D341Med (cell line): Measurements from ENCODE around the gene PTPRO.

ENCODE experiments used
- DNase-seq: peaks from one replicate; pipeline ENCODE4 v3.0.0; 2012; ENCODE audit warnings: low spot score

The PTPRO gene

DNA sequence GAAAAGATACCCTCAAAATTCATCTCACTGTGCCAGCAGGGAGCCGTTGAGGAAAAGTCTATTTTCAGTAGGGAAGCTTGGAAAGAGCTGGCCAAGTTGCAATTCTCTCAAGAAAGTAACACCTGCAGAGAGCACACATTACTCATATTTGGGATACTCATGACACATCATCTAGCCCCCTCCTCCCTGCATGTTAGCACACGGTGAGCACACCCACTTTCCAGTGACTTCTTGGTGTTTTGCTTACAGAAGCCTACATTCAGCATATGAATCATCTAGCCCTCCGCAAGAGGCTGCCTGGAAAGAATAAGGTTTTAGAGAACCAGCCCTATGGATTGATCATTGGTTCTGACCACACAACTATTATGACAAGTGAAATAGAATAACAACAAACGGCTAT is 124.5 kb downstream of the PTPRO start:
- DNase-seq, result no peak

DNA sequence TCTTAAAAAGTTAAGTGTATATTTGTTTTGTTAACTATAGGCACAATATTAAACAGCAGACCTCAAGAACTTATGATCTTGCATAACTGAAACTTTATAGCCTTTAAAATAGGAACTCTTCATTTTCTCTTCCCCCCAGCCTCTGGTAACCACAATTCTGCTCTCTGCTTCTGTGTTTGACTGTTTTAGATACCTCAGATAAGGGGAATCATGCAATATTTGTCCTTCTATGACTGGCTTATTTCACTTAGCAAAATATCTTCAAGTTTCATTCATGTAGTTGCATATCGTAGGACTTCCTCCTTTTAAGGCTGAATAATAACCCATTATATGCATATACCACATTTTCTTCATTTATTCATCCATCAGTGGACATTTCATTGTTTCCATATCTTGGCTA is 131.3 kb downstream of the PTPRO start:
- DNase-seq, result no peak

DNA sequence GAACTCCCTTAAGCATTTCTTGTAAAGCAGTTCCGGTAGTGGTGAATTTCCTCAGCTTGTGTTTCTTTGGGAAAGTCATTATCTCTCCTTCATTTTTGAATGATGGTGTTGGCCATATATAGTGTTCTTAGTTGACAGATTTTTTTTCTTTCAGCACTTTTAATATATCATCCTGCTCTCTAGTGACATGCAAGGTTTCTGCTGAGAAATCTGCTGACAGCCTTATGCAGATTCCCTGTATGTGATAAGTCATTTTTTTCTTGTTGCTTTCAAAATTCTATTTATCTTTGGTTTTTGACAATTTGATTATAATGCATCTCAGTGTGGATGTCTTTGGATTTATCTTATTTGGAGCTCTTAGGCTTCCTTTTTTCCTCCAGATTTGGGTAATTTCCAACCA is 135.7 kb downstream of the PTPRO start:
- no peak for DNase-seq

DNA sequence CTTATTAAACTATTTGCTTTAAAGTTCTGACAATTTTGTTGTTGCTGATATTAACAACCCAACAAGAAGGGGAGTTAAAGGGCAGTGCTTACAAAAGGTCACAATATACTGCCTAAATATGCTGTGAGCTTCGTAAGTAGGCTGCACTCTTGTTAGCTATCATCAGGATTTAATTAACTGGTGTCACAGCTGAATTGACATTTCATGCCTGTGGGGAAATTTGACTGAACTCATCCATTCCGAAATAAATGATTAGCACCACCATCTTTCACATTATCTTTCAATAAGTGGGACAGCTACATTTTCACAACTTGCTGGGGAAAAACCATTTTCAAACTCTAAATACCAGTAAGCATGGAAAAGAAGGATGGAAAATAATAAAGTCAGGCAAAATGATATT is 146.6 kb downstream of the PTPRO start:
- no peak for DNase-seq

DNA sequence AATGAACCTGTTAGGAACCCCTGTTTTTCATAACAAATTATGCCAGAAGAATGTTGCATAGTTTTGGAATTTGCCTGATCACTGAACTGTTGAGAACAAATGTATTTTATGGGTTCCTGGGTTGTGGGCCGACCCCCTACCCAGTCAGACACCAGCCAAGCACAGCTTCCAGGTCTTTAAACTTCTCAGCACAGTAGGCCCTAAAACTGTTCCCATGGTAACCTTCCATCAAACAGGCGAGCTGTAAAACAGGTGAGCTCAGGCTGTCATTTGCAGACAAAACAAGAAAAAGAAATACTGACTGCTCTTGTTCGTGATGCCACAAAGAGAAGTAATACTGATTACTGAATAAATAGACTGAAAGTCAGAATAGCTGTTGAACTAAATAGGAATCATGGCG is 147.0 kb downstream of the PTPRO start:
- DNase-seq, result no peak

DNA sequence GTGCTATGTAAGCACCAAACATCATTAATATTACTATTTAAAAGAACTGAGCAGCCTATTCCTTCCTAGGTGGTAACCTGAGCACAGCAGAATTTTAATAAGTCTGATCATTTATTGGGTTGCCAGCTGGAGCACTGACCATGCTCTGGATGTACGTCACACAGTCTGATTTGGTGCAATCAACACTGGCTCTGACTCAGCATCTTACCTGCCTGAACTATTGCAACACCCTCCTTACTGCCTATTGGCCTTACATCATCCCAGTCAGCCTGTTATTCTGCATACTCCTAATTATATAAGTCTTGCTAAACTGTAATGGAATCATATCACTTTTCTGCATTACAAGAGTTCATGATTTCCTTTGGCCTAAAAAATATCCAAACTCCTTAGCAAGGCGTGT is 149.7 kb downstream of the PTPRO start:
- DNase-seq, result no peak

DNA sequence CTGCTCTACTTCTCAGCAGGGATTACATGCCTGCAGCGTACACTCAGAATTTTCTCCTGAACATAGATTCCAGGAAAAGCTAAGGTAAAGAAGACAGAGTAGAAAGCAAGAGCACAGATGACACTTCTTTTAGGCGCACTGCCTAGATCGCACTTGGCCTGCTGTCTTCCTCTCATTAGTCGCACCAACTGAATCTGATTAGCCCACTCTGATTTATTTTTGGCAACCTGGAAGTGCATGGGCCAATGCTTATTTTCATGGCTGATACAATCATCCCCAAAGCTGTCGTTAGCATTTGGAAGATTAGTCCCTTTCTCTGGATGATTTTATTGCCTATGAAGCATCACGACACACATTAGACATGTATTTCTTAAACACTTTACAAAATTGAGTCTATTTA is 152.5 kb downstream of the PTPRO start:
- DNase-seq, result no peak

DNA sequence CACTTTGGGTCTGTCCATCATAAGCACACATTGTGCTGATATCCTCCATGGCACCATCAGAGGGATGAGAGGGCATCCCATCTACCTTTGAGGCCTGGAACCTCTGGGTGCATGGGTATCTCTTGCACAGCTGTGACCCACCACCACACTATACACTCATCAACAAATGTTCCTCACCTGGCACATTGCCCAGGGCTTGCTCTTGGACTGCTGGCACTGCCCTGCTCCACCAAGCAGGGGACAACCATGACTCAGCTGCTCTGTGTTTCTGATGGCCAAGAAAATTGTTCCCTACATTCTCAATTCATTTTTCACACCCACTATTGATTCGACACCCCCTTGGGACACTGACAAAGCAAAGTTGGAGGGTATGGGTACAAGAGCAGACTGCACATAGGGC is 155.5 kb downstream of the PTPRO start:
- no peak for DNase-seq

DNA sequence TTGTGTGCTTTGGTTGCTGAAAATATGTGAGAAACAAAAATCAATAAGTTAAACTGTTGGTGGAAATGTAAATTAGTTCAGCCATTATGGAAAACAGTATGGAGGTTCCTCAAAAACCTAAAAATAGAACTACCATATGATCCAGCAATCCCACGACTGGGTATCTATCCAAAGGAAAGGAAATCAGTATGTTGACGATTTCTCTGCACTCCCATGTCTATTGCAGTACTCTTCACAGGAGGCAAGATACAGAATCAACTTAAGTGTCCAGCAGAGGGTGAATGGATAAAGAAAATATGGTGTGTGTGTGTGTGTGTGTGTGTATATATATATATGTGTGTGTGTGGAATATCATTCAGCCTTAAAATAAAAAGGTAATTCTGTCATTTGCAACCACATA is 159.5 kb downstream of the PTPRO start:
- no peak for DNase-seq

DNA sequence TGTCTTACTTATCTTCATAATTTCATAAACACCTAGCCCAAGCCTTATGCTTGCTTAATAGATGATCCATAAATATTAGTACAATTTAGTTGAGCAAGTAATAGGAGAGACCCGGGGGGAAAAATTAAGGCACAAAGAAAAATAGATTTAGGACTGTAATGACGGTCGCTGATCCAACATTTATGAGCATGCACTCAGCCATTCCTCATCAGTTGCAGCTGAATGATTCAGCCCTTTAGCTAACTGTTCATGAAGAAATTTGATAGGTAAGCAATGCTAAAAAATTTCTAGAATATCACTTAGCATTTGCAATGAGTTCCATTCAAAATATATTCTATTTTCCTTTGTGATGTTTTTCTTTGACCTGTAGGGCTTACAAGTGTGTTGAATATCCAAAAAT is 163.2 kb downstream of the PTPRO start:
- no peak for DNase-seq

DNA sequence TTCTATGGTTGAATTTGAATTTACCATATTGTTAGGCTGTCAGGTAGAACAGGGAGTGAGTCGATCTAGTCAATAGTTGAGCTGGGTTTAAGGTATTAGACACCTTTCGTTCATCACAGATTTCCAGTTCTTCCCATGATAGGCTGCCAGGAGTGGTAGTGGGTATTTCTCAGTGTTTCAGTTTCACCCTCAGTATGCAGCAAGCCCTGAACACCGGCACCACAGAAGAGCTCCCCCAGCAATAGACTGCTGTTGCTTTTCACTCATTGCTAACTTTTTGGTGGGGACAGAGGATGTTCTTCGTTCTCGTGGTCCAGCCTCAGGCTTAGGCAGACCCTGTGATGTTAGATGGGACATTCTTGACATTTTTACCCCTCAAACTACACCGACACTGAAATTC is 164.6 kb downstream of the PTPRO start:
- DNase-seq, result no peak

DNA sequence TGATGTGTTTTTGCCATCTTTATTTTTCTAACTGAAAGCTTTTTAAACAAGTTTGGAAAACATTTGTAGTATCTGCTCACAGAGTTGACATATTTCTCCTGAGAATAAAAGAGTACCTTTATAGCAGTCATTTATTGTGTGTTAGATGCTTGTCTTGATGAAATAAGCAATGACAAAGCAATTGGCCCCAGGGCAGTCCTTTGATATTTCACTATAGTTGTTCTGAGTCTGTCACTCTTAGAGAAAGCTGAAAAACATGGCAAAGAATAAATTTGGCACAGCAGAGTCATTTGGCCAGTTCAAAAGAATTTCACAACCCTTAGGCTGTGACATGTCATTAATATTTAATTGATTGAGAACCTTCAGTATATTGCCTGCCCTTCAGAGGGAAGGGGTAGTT is 166.2 kb downstream of the PTPRO start:
- DNase-seq, result no peak

DNA sequence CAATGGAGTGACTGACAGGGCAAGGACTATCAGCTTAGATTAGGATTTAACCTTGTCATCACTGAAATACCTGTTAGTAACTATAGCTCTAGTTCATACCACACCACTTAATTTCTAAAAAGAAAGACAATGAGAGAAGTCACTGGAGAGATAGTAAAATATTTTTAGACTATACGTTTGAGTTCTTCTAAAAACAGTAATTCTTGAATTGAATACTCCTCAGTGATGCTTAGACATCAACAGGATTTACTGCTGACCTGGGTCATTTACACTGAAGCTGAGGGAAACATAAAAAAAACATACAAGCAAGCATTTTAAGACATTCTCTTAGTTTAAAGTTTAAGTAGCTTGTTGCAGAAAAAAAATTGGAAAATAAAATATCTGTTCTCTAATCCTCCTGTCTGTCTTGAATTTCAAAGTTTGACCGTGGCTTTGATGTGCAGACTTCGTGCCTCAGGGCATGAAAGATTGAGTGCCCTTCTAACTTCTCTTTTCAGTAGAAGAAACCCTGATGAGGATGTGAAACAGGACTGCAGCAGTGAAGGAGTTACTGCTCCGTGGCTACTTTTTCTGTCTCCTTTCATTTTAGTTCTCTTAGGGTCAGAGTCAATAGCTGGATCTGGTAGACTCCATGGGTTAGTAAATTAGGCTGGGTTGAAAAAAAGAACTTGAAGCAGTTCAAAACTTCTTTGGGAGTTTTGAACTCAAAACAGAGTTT is 172.2 kb downstream of the PTPRO start:
- DNase-seq, result no peak

DNA sequence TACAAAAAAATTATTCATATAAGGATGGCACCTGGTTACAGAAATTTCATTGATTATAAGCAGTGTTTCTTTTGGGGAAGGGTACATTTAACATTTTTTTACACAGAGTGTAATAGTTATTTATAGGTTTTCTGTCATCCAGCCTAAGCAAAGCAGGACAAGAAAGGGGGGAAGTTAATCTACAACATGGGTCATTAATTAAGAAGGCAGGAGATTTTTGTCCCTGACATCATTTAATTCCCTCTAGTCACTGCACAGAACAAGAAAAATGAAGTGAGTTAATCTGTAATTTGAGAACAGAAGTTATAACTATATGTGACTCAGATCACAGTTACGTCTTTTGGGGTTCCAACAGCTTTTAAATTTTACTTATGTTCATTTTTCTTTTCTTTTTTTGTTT is 173.4 kb downstream of the PTPRO start:
- no peak for DNase-seq

DNA sequence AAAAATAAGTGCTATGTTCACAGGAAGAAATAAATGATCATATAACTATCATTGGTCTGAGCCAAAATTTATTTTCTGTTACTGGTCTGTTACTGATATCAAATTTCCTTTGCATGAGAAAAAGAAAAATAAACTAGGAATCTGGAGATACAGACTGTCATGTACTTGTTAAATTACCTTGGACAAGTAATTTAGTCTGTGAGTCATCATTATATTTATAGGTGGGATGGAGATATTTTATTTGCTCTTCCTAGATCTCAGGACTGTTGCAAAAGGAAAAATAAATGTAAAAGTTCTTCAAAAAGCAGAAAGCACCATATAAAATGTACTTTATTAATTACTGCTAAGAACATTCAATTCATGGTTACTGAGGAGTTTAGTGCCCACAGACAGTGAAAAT is 174.4 kb downstream of the PTPRO start:
- DNase-seq, result no peak

DNA sequence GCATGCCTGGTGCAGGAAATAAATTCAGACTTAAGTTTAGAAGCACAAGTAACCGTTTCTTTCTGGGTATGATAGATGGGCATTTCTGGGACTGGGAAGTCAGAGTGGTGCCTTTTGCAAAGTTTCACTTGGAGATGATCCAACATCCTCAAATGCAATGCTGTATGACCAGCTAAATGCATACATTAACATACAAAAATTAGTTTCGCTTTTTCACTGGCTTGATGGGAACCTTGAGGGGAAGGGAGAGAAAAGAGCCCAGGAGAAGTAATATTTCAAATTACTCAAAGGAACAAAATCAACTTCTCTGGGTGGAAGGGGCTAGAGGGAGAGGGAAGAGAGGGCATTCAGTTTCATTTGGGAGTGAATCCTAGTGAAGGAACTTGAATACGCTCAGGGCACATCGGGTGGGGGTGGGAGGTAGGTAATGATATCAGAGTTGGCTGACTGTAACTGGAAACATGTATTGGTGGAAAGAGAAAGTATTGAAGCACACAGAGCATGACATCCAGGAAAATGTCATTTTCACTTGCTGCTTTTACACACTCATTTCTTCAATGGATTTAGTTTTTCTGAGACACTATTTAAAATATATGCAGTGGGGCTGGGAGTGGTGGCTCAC is 175.5 kb downstream of the PTPRO start:
- DNase-seq, result no peak

DNA sequence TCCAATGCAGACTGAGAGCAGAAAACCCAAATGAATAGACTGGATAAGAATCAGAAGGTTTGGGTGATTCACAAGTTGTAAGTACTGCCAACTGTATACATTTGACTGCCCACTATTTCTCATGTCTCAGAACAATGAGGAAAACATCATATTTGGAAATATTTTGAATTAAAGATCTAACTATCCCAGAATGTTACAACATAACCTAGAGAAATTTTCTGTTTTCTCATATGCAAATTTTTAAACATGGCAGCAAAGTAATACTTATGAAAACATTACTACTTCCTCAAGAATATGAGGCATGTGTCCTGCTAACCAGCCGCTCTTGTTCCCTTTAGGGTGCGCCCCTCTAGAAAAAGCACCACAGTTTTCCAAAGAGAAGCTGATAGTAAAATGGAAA is 179.9 kb downstream of the PTPRO start:
- DNase-seq, result no peak

DNA sequence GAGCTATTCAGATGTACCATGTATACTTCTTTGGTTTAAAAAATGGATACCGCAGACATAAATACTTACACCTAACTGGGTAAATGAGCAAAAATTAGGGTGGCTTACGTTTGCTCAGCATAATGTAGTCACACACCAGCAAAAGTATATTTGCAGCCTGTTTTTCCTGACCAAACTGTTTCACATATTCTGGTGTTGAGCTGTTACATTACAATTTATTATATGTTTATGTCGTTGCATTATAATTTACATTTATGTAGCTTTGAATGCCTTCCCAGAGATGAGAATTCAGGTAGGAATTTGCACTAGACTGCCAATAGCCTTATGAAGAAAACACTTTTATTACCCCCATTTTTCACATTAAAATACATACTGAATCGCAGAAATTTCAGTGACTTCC is 183.3 kb downstream of the PTPRO start:
- DNase-seq, result no peak

DNA sequence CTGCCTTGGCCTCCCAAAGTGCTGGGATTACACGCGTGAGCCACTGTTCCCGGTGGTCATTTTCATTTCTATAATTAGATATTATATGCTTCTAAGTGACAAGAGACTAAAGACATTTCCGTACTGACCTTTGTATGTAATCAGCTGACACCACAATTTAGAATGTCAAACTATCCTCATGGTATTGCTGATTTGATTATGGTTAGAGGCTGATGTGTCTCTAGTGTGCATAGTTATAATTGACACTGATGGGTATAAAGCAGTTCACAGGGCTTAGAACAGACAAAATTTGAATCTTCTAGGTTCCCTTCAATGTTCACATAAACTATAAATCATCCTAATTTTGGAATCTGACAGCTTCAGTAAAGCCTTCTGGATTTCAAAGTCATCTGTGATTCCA is 192.7 kb downstream of the PTPRO start:
- DNase-seq, result no peak

DNA sequence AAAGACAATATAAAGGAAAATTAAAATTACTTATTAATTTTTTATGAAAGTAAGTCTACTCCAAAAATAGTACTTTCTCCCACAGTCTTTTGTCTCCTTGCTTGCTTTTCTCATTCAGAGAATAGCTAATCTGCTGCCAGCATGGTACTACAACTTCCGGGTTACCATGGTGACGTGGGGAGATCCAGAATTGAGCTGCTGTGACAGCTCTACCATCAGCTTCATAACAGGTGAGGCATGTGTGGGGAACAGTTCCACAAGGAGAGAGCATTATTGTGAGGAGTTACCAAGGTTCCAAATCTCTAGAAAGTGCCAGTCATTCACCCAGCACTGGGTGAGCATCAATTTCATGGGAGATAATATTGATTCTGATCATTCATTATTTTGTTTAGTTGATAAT is 197.8 kb downstream of the PTPRO start:
- DNase-seq, result no peak

DNA sequence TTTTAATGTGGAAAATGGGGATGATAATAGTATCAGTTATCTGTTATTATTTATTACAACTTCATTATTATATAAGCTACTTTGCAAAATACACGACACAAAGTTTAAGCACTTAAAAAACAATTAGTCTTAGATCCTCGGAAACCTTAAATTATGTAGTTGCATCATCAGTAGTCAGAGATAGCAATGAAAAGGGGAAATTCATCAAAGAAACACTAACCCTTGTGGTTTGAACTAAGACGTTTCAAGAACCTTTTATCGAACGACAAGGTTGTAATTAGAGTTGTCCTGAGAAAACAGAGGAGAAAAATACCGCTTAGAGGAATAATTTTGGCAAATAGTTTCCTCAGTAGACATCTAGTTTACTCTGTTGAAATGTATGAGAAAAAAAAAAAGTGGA is 198.5 kb downstream of the PTPRO start:
- DNase-seq, result no peak

DNA sequence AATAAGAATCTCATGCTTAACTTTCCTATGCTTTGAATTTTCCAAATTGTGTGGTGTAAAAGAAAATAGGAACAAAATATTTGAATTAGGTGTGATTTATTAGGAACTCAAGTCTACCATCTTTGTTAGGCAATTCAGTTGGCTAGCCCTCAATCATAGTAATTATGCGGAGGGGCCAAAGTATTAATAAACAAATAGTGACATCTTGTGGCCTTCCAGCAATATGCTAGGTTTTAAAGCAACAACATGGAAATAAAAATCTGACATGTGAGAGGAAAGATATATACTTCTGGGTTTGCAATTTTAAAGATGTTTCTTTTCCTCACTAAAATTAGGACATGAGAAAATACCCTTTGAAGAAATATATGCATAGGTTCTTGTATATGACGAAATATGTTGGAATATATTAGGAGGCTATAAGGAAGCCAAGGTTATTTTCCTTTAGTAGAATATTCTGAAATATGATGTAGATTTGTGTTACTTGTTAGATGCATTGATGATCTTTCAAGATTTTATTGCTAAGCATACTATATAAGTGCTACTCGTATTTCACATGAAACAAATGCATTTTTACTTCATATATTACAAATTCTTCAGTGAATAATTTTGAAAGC is 200.4 kb downstream of the PTPRO start:
- peak; percentile 55 for DNase-seq

DNA sequence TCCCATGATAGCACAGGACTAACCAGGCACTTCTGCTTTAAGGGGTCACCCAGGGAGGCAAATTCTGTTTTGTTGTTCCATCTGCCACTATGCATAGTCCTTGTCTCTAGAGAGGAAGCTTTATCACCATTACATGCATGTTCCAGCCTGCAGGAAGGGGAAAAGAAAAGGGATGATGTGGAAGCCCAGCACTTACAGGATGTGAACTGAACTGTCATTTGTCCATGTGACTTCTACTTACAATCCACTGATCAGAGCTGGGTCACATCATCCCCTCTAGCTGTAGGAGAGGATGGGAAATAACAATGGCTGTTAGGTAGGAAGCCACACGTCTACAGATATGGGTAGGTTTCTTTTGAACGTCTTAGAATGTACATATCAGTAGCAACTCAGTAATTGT is 203.1 kb downstream of the PTPRO start:
- DNase-seq, result no peak

DNA sequence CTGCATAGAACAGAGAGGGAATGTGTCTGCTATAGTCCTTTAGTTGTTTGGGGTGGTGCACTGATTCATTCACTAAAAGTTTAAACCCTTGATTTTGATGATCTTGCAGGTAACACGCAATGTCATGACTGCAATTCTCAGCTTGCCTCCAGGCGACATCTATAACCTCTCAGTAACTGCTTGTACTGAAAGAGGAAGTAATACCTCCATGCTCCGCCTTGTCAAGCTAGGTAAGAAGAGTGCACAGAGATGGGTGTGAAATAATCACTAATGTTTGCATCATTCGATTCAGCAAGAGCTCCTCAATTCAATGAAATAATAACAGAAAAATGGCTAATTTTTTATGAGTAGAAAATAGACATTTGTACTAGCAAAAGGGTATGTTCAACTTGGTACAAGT is 203.7 kb downstream of the PTPRO start:
- no peak for DNase-seq
